ENCODE measurements around the gene FAM78B. TPM values are rescaled to one million over a fixed set of nuclear protein-coding genes. Genes with fewer than 3 reads are reported as not detected.

Gene FAM78B
- total and polyA plus RNA-seq, 10 of the 15 experiments (the other 5 are each of a cell fraction or from before 2014, with no cell fraction given) = 0.10 to 4.9 (median 1.6) TPM

- TF ChIP-seq, protein P1, sequence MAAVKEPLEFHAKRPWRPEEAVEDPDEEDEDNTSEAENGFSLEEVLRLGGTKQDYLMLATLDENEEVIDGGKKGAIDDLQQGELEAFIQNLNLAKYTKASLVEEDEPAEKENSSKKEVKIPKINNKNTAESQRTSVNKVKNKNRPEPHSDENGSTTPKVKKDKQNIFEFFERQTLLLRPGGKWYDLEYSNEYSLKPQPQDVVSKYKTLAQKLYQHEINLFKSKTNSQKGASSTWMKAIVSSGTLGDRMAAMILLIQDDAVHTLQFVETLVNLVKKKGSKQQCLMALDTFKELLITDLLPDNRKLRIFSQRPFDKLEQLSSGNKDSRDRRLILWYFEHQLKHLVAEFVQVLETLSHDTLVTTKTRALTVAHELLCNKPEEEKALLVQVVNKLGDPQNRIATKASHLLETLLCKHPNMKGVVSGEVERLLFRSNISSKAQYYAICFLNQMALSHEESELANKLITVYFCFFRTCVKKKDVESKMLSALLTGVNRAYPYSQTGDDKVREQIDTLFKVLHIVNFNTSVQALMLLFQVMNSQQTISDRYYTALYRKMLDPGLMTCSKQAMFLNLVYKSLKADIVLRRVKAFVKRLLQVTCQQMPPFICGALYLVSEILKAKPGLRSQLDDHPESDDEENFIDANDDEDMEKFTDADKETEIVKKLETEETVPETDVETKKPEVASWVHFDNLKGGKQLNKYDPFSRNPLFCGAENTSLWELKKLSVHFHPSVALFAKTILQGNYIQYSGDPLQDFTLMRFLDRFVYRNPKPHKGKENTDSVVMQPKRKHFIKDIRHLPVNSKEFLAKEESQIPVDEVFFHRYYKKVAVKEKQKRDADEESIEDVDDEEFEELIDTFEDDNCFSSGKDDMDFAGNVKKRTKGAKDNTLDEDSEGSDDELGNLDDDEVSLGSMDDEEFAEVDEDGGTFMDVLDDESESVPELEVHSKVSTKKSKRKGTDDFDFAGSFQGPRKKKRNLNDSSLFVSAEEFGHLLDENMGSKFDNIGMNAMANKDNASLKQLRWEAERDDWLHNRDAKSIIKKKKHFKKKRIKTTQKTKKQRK (IDR thresholded peaks at IDR 0.05; ENCODE audit: low read depth, low read length) = no peak
- TF ChIP-seq MTA3 (IDR thresholded peaks at IDR 0.05; ENCODE audit: borderline replicate concordance, low read length) (no peak), NBN (IDR thresholded peaks at IDR 0.05) (peak; percentile 65; the same call in 1 of the 2 replicates), IRF4 (IDR thresholded peaks at IDR 0.05; ENCODE audit: low read depth, low read length) (peak; percentile 72), IKZF2 (IDR thresholded peaks at IDR 0.05) (peak; percentile 53 to 76)
These were observed 82.9 kb downstream of the FAM78B start (continued) for GRCh38 chr1:166083887-166084286.

- TF ChIP-seq HDAC6 (IDR thresholded peaks at IDR 0.05; ENCODE audit: unreplicated experiment) = no peak
- no peak for TF ChIP-seq POLR2AphosphoS2 (IDR thresholded peaks at IDR 0.05; ENCODE audit: low read depth, low read length)
- TF ChIP-seq, protein P2, sequence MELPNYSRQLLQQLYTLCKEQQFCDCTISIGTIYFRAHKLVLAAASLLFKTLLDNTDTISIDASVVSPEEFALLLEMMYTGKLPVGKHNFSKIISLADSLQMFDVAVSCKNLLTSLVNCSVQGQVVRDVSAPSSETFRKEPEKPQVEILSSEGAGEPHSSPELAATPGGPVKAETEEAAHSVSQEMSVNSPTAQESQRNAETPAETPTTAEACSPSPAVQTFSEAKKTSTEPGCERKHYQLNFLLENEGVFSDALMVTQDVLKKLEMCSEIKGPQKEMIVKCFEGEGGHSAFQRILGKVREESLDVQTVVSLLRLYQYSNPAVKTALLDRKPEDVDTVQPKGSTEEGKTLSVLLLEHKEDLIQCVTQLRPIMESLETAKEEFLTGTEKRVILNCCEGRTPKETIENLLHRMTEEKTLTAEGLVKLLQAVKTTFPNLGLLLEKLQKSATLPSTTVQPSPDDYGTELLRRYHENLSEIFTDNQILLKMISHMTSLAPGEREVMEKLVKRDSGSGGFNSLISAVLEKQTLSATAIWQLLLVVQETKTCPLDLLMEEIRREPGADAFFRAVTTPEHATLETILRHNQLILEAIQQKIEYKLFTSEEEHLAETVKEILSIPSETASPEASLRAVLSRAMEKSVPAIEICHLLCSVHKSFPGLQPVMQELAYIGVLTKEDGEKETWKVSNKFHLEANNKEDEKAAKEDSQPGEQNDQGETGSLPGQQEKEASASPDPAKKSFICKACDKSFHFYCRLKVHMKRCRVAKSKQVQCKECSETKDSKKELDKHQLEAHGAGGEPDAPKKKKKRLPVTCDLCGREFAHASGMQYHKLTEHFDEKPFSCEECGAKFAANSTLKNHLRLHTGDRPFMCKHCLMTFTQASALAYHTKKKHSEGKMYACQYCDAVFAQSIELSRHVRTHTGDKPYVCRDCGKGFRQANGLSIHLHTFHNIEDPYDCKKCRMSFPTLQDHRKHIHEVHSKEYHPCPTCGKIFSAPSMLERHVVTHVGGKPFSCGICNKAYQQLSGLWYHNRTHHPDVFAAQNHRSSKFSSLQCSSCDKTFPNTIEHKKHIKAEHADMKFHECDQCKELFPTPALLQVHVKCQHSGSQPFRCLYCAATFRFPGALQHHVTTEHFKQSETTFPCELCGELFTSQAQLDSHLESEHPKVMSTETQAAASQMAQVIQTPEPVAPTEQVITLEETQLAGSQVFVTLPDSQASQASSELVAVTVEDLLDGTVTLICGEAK (IDR thresholded peaks at IDR 0.05; ENCODE audit: borderline replicate concordance) = no peak
- TF ChIP-seq RFX5 (IDR thresholded peaks at IDR 0.05; ENCODE audit: low read depth, low read length) = no peak
- no peak for TF ChIP-seq CHD1 (IDR thresholded peaks at IDR 0.05; ENCODE audit: low read depth, low read length)
- in situ Hi-C loops (cut with MboI) = no loop called here
- POLR2A ChIA-PET = no interaction called here
- Histone ChIP-seq H3K4me3 (no peak overlapping the region), H3K27ac (ENCODE audit: control insufficient read depth, insufficient read depth) (no peak overlapping the region), H4K20me1 (ENCODE audit: control insufficient read depth, insufficient read depth) (no peaks in the 10 kb centered on the region), H3K4me2 (ENCODE audit: control insufficient read depth, insufficient read depth) (no peak overlapping the region), H3K27me3 (replicated peaks in 1 of 2; ENCODE audit: control insufficient read depth in 2 of 2, insufficient read depth in 2 of 2, low read length in 1 of 2) (no peaks in the 10 kb centered on the region), H3K36me3 (ENCODE audit: control insufficient read depth in 2 of 2, insufficient read depth in 2 of 2, low read length in 1 of 2) (no peaks in the 10 kb centered on the region), H2AFZ (ENCODE audit: control insufficient read depth, low read depth, low read length) (no peak overlapping the region), H3K79me2 (ENCODE audit: control insufficient read depth, insufficient read depth, low read length) (no peaks in the 10 kb centered on the region), H3K9ac (ENCODE audit: control insufficient read depth, insufficient read depth, low read length) (no peak overlapping the region), H3K4me1 (ENCODE audit: control insufficient read depth, insufficient read depth, low read length) (peaks cover 9% of the 10 kb centered on the region; the same call in 1 of the 2 replicates), H3K9me3 (replicated peaks; ENCODE audit: control insufficient read depth, insufficient read depth, low read length) (no peaks in the 10 kb centered on the region; the same call in 2 of the 3 replicates)
- ATAC-seq (no peak), FAIRE-seq (no peak), DNase-seq (ENCODE audit: low read depth, low spot score) (no peak)
- RAD21 ChIA-PET (ENCODE audit: unreplicated experiment) = no interaction called here
- BruUV-seq (replicated peaks) = no TSS peak
- CTCF ChIA-PET = no interaction called here
- 68% methylated on average over 5 of the region's 5 CpGs for WGBS (ENCODE audit: insufficient coverage, insufficient replicate concordance, low lambda C conversion rate, missing lambda C conversion rate)
- intact Hi-C loops (cut with micrococcal nuclease; ENCODE audit: unreplicated experiment) = loop anchor here (5.0 kb wide), 1 partner anchor 205 kb away; no protein-coding TSS in a partner anchor
- SMC1A ChIA-PET (ENCODE audit: uncharacterized antibody, unreplicated experiment) = no interaction called here
These were observed 84.2 kb downstream of the FAM78B start for GRCh38 chr1:166082601-166083000.

Measured in GM12878 (cell line).